ENCODE results near the gene CDH23. TPM values are rescaled to one million over a fixed set of nuclear protein-coding genes. Genes with fewer than 3 reads are reported as not detected.

The CDH23 gene
- total and polyA plus RNA-seq, 10 donors: 2.0 to 19.9 (median 11.0) TPM

DNA sequence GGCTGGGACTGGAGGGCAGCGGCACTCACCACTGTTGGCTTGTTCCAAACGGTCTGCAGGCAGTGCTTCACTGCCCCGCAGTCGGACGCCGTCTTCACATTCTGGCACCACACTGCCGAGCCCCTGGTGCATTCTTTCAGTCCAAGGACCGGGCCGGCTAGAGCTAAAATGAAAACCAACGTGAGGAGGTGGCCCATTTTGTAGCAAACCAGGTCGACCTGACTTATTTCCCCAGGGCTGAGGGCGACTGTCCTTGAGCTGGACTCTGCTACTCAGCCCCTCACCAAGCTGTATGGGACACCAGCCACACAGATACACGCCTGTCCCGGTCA, 437.6 kb downstream of the CDH23 start:
- Histone ChIP-seq H3K27ac (peak overlapping the region in 3 of 8 donors; percentile 15 to 87 (median 83)), H3K4me1 (peaks cover 50 to 100% (median 82%) of the 10 kb centered on the region in 6 donors), H3K9me3 (no peaks in the 10 kb centered on the region), H3K36me3 (peaks cover 7 to 71% (median 39%) of the 10 kb centered on the region in 6 donors), H3K27me3 (replicated peaks in 1 of 7) (no peaks in the 10 kb centered on the region), H3K4me3 (no peak overlapping the region)
- 91 to 97% (median 93%) methylated on average over 13 to 14 of the region's 14 CpGs for WGBS, 5 donors
- intact Hi-C loops (cut with DNase I; ENCODE audit: low total_unique reads): loop anchor here (10.0 kb wide), 1 partner anchor 50 kb away; no protein-coding TSS in a partner anchor
- DNase-seq: peak; percentile 68
- no peak for TF ChIP-seq POLR2A (IDR thresholded peaks at IDR 0.05)
- peak in 2 of 3 donors; percentile 25 to 44 for TF ChIP-seq POLR2AphosphoS5 (IDR thresholded peaks at IDR 0.05)

DNA sequence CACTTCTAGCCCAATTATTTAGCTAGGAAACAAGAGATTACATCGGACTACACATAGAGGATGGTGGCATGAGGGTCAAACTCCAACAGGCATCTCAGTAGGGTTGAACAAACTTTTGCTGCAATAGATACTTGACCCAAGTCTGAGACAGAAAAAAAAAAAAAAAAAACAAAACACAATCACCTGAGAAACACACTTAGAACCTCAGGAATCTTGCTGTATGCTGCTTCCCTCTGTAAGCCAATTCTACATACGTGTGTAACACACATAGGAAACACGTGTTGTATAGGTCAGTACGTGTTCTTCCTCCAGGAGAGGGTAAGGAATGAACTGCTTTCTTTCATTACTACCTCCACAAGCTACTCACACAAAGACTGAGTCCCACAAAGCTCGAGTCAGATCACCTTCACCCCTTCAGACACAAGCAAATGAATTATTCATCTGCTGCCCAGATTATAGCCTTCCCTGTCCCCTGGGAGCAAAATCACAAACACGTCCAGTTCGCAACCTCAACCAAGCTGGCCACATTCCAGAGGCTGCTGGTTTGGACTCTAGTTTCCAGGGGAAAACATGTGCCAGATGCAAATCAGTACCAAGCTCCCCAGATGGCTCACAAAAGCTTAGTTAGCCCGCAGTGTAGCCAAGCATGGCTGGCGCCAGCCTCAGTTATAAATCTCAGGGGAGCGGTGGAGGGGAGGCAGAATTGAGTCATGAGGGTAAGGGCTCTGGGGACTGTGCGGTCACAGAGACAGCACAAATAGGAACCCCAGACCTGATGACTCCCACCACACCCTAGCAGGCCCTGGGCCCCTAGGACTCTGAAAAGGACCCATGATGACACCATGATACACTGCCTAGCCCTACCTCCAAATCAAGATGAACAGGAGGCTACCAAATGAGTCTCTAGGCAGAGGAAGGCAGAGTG, 439.2 kb downstream of the CDH23 start:
- DNase-seq: peak; percentile 90
- peaks cover 56 to 100% (median 94%) of the 10 kb centered on the region in 6 donors for H3K4me1 ChIP-seq
- 49 to 60% (median 58%) methylated on average over 11 of the region's 11 CpGs for WGBS, 5 donors
- peaks cover 5 to 57% (median 22%) of the 10 kb centered on the region in 6 donors for H3K36me3 ChIP-seq
- H3K27me3 ChIP-seq (replicated peaks in 1 of 7): no peaks in the 10 kb centered on the region
- H3K4me3 ChIP-seq: peak overlapping the region in 1 of 8 donors; percentile 42
- no peaks in the 10 kb centered on the region for H3K9me3 ChIP-seq
- TF ChIP-seq POLR2A (IDR thresholded peaks at IDR 0.05): no peak
- TF ChIP-seq POLR2AphosphoS5 (IDR thresholded peaks at IDR 0.05): peak in 2 of 3 donors; percentile 58 to 65
- TF ChIP-seq, protein P1, sequence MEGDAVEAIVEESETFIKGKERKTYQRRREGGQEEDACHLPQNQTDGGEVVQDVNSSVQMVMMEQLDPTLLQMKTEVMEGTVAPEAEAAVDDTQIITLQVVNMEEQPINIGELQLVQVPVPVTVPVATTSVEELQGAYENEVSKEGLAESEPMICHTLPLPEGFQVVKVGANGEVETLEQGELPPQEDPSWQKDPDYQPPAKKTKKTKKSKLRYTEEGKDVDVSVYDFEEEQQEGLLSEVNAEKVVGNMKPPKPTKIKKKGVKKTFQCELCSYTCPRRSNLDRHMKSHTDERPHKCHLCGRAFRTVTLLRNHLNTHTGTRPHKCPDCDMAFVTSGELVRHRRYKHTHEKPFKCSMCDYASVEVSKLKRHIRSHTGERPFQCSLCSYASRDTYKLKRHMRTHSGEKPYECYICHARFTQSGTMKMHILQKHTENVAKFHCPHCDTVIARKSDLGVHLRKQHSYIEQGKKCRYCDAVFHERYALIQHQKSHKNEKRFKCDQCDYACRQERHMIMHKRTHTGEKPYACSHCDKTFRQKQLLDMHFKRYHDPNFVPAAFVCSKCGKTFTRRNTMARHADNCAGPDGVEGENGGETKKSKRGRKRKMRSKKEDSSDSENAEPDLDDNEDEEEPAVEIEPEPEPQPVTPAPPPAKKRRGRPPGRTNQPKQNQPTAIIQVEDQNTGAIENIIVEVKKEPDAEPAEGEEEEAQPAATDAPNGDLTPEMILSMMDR (IDR thresholded peaks at IDR 0.05 in 8 of 11, conservative IDR thresholded peaks at IDR 0.05 in 3 of 11): no peak
- intact Hi-C loops (cut with DNase I; ENCODE audit: low total_unique reads): loop anchor here (10.0 kb wide), 1 partner anchor 49 kb away; no protein-coding TSS in a partner anchor
- H3K27ac ChIP-seq: peak overlapping the region; percentile 20 to 85 (median 76)

DNA sequence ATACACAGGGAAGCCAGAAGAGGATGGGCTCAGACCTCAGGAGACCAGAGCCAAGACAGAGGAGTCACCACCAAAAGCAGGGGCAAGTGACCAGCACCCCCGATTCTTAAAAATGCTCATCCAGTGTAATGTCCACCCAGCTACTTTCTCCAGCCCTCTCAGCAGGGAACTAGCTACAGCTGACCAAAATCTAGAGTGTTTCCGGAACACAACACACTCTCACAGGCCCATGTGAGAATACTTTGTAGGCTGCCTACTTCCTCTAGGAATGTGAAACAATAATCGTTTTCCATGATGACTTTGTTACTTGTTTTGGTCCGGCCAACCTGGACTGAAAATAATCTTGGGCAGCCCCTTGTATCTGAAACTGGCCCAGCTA, 439.9 kb downstream of the CDH23 start:
- DNase-seq: no peak
- H3K27ac ChIP-seq: peak overlapping the region; percentile 20 to 85 (median 76)
- no peaks in the 10 kb centered on the region for H3K9me3 ChIP-seq
- H3K4me3 ChIP-seq: peak overlapping the region in 1 of 8 donors; percentile 42
- H3K4me1 ChIP-seq: peaks cover 56 to 100% (median 97%) of the 10 kb centered on the region in 6 donors
- intact Hi-C loops (cut with DNase I; ENCODE audit: low total_unique reads): loop anchor here (10.0 kb wide), 1 partner anchor 48 kb away; no protein-coding TSS in a partner anchor
- 58 to 79% (median 68%) methylated on average over 4 of the region's 4 CpGs for WGBS, 5 donors
- peaks cover 0 to 57% (median 17%) of the 10 kb centered on the region in 6 donors for H3K36me3 ChIP-seq
- no peaks in the 10 kb centered on the region for H3K27me3 ChIP-seq (replicated peaks in 1 of 7)
- TF ChIP-seq POLR2A (IDR thresholded peaks at IDR 0.05) (no peak), POLR2AphosphoS5 (IDR thresholded peaks at IDR 0.05) (no peak)
- TF ChIP-seq, protein P1 (IDR thresholded peaks at IDR 0.05 in 8 of 11, conservative IDR thresholded peaks at IDR 0.05 in 3 of 11): no peak

DNA sequence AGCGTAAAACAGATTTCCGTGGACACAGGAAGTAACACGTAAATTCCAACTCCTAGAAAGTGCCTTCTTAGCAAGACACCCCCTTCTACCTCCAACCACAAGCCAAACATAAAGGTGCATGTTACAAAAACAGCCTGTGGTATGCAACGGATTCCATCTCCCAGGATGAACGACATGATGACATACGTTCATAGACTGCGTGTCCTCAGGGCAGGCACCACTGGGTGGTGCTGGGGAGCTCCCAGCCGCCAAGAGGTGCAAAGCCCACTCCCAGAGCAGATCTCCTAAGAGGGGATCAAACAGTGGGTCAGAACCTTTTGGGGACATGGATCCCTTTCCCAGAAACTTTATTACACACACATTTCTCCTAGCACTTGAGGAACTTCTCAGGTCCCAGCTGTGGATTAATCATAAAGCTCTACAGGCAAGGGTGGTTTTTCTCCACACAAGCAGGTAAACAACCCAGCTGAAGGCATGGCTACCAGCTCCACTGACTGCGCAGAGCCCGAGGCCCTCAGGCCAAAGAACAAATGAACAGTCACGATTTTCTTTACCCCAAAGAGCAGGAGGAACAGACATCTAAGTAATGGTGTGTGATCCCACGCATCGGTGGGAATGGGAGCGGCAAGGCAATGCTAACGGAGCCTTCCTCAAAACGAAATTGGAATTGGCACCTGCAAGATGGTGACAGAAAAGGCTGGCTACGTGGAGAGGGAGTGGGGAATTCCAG, 440.5 kb downstream of the CDH23 start:
- H3K27ac ChIP-seq: peak overlapping the region in 7 of 8 donors; percentile 58 to 85 (median 76)
- WGBS, 5 donors: 73 to 77% (median 76%) methylated on average over 17 of the region's 17 CpGs
- intact Hi-C loops (cut with DNase I; ENCODE audit: low total_unique reads): loop anchor here (10.0 kb wide), 1 partner anchor 48 kb away; no protein-coding TSS in a partner anchor

More for the DNA sequence above, 440.5 kb downstream of the CDH23 start:
- TF ChIP-seq POLR2A (IDR thresholded peaks at IDR 0.05) (no peak), POLR2AphosphoS5 (IDR thresholded peaks at IDR 0.05) (peak in 1 of 3 donors; percentile 46)
- TF ChIP-seq, protein P1 (IDR thresholded peaks at IDR 0.05 in 8 of 11, conservative IDR thresholded peaks at IDR 0.05 in 3 of 11): peak in 5 of 11 experiments; percentile 20 to 32 (median 25)
- peak overlapping the region in 1 of 8 donors; percentile 42 for H3K4me3 ChIP-seq
- no peak for DNase-seq
- H3K27me3 ChIP-seq (replicated peaks in 1 of 7): no peaks in the 10 kb centered on the region
- H3K36me3 ChIP-seq: peaks cover 0 to 53% (median 10%) of the 10 kb centered on the region in 6 donors
- H3K4me1 ChIP-seq: peaks cover 62 to 100% (median 99%) of the 10 kb centered on the region in 6 donors
- H3K9me3 ChIP-seq: no peaks in the 10 kb centered on the region
